ENCODE measurements around the gene CFAP45. TPM values are rescaled to one million over a fixed set of nuclear protein-coding genes. Genes with fewer than 3 reads are reported as not detected.

Gene CFAP45, protein sequence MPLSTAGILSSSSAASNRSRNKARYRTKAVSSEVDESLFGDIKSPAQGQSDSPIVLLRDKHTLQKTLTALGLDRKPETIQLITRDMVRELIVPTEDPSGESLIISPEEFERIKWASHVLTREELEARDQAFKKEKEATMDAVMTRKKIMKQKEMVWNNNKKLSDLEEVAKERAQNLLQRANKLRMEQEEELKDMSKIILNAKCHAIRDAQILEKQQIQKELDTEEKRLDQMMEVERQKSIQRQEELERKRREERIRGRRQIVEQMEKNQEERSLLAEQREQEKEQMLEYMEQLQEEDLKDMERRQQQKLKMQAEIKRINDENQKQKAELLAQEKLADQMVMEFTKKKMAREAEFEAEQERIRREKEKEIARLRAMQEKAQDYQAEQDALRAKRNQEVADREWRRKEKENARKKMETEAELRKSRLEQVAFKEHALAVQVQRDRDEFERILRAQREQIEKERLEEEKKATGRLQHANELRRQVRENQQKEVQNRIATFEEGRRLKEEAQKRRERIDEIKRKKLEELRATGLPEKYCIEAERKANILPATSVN
- not detected for total RNA-seq
- long read RNA-seq, result 0 reads

GRCh38 chr1:159900086-159900680, at the start of gene CFAP45:
TSS of gene CFAP45 (minus strand) at chr1:159900165. CDS start at chr1:159900098, 67 bp downstream.
- no peaks in the 10 kb centered on the region for H3K27me3 ChIP-seq
- intact Hi-C loops (cut with DNase I), result no loop called here
- TF ChIP-seq CTCF (IDR thresholded peaks at IDR 0.05) (no peak), POLR2A (IDR thresholded peaks at IDR 0.05) (no peak)
- H3K27ac ChIP-seq, result no peak within 1 kb of the TSS
- peak; percentile 85 to 94 (median 90) for ATAC-seq
- H3K9me3 ChIP-seq, result no peaks in the 10 kb centered on the region
- no peaks in the 10 kb centered on the region for H3K36me3 ChIP-seq
- no peak within 1 kb of the TSS for H3K4me3 ChIP-seq
- H3K4me1 ChIP-seq, result peaks cover 0 to 4% (median 0%) of the 10 kb centered on the region in 4 donors
- peak; percentile 74 to 87 (median 83) for DNase-seq
- WGBS (ENCODE audit: insufficient coverage, low coverage, low lambda C conversion rate, missing lambda C conversion rate), result 10% methylated on average over 9 of the region's 30 CpGs

DNA sequence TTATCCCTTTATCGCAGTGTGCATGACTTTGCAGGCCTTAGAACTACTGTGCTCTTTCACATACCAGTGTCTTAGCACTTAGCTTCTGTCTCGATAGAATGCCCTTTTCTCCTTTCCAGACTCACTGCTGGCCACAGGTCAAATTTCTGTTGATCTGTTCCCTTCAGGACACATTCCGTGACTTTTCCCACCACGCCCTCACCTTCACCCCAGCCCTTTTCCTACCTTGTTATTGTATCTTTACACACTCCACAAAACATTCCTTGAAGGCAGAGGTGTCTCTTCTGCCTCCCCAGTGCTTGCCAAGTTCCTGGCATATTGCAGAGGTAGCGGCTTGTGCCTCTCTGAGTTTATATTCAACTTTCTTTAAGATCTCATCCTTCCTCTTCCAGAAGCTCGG, 49.2 kb upstream of the CFAP45 start:
- ATAC-seq (no peak), DNase-seq (peak in 1 of 3 donors; percentile 21)
- TF ChIP-seq CTCF (IDR thresholded peaks at IDR 0.05) (no peak), POLR2A (IDR thresholded peaks at IDR 0.05) (no peak)
- no peaks in the 10 kb centered on the region for H3K9me3 ChIP-seq
- no peaks in the 10 kb centered on the region for H3K36me3 ChIP-seq
- WGBS (ENCODE audit: insufficient coverage, low coverage, low lambda C conversion rate, missing lambda C conversion rate), result 63% methylated on average over 6 of the region's 6 CpGs
- no peak overlapping the region for H3K27ac ChIP-seq
- intact Hi-C loops (cut with DNase I), result no loop called here
- H3K27me3 ChIP-seq, result no peaks in the 10 kb centered on the region
- no peak overlapping the region for H3K4me3 ChIP-seq
- peaks cover 0 to 20% (median 0%) of the 10 kb centered on the region in 4 donors for H3K4me1 ChIP-seq

GRCh38 chr1:159947942-159948341, 48.0 kb upstream of the CFAP45 start:
- 64% methylated on average over 1 of the region's 1 CpG for WGBS (ENCODE audit: insufficient coverage, low coverage, low lambda C conversion rate, missing lambda C conversion rate)
- Histone ChIP-seq H3K27me3 (no peaks in the 10 kb centered on the region), H3K4me3 (no peak overlapping the region), H3K9me3 (no peaks in the 10 kb centered on the region), H3K36me3 (no peaks in the 10 kb centered on the region), H3K4me1 (peaks cover 0 to 20% (median 3%) of the 10 kb centered on the region in 4 donors), H3K27ac (no peak overlapping the region)
- DNase-seq, result no peak
- no peak for TF ChIP-seq CTCF (IDR thresholded peaks at IDR 0.05)
- no peak for TF ChIP-seq POLR2A (IDR thresholded peaks at IDR 0.05)
- intact Hi-C loops (cut with DNase I), result no loop called here
- no peak for ATAC-seq

GRCh38 chr1:159946242-159947187, 46.5 kb upstream of the CFAP45 start:
- ATAC-seq, result no peak
- 46% methylated on average over 7 of the region's 9 CpGs for WGBS (ENCODE audit: insufficient coverage, low coverage, low lambda C conversion rate, missing lambda C conversion rate)
- peaks cover 0 to 20% (median 3%) of the 10 kb centered on the region in 4 donors for H3K4me1 ChIP-seq
- no peaks in the 10 kb centered on the region for H3K9me3 ChIP-seq
- H3K27me3 ChIP-seq, result no peaks in the 10 kb centered on the region
- no peak overlapping the region for H3K27ac ChIP-seq
- TF ChIP-seq POLR2A (IDR thresholded peaks at IDR 0.05) (no peak), CTCF (IDR thresholded peaks at IDR 0.05) (no peak)
- intact Hi-C loops (cut with DNase I), result no loop called here
- peak in 1 of 3 donors; percentile 40 for DNase-seq
- H3K4me3 ChIP-seq, result peak overlapping the region in 2 of 3 donors; percentile 52 to 74
- no peaks in the 10 kb centered on the region for H3K36me3 ChIP-seq

Measured in right lobe of liver (tissue), 6 donors.